ENCODE measurements around the gene EFCAB11.

Gene EFCAB11

GRCh38 chr14:89990218-89990617 lies 35.7 kb upstream of the EFCAB11 start:
- CTCF ChIA-PET = interaction anchor here (3.2 kb wide), 1 partner anchor 17 kb away, joined by 13 read pairs; no protein-coding TSS in a partner anchor
- WGBS (ENCODE audit: insufficient coverage) = no CpG with 5 or more reads among the region's 5 CpGs
- H3K9me3 ChIP-seq (ENCODE audit: control extremely low read depth in 1 of 5, control insufficient read depth in 4 of 5, insufficient read depth in 2 of 5, low read depth in 1 of 5, low read length in 4 of 5) = no peaks in the 10 kb centered on the region
- no peaks in the 10 kb centered on the region for H3K27me3 ChIP-seq (replicated peaks in 2 of 5; ENCODE audit: control insufficient read depth in 4 of 5, insufficient read depth in 5 of 5, low read length in 4 of 5)
- POLR2A ChIA-PET = no interaction called here
- peaks cover 20 to 63% (median 41%) of the 10 kb centered on the region in 4 experiments for H3K36me3 ChIP-seq (ENCODE audit: control insufficient read depth in 4 of 4, insufficient read depth in 4 of 4, low read length in 3 of 4)
- no peaks in the 10 kb centered on the region for H3K4me1 ChIP-seq (ENCODE audit: control extremely low read depth in 1 of 4, control insufficient read depth in 4 of 4, insufficient read depth in 4 of 4, low read length in 3 of 4)
- no peak overlapping the region for H3K4me3 ChIP-seq (ENCODE audit: control insufficient read depth in 1 of 7, extremely low read depth in 1 of 7, insufficient read depth in 4 of 7, low read depth in 2 of 7, low read length in 6 of 7)
- H3K27ac ChIP-seq (ENCODE audit: insufficient read depth in 1 of 2, low read depth in 1 of 2, low read length in 2 of 2, poor library complexity in 1 of 2, severe bottlenecking in 2 of 2) = no peak overlapping the region
- DNase-seq = no peak

GRCh38 chr14:89988787-89989186 lies 34.3 kb upstream of the EFCAB11 start:
- Histone ChIP-seq H3K27ac (ENCODE audit: insufficient read depth in 1 of 2, low read depth in 1 of 2, low read length in 2 of 2, poor library complexity in 1 of 2, severe bottlenecking in 2 of 2) (no peak overlapping the region), H3K27me3 (replicated peaks in 2 of 5; ENCODE audit: control insufficient read depth in 4 of 5, insufficient read depth in 5 of 5, low read length in 4 of 5) (no peaks in the 10 kb centered on the region), H3K4me3 (ENCODE audit: control insufficient read depth in 1 of 7, extremely low read depth in 1 of 7, insufficient read depth in 4 of 7, low read depth in 2 of 7, low read length in 6 of 7) (no peak overlapping the region), H3K4me1 (ENCODE audit: control extremely low read depth in 1 of 4, control insufficient read depth in 4 of 4, insufficient read depth in 4 of 4, low read length in 3 of 4) (no peaks in the 10 kb centered on the region), H3K9me3 (ENCODE audit: control extremely low read depth in 1 of 5, control insufficient read depth in 4 of 5, insufficient read depth in 2 of 5, low read depth in 1 of 5, low read length in 4 of 5) (no peaks in the 10 kb centered on the region), H3K36me3 (ENCODE audit: control insufficient read depth in 4 of 4, insufficient read depth in 4 of 4, low read length in 3 of 4) (peaks cover 14 to 62% (median 38%) of the 10 kb centered on the region in 4 experiments)
- POLR2A ChIA-PET = interaction anchor here (0.6 kb wide), 1 partner anchor 699 kb away, joined by 3 read pairs; no protein-coding TSS in a partner anchor
- no CpG with 5 or more reads among the region's 5 CpGs for WGBS (ENCODE audit: insufficient coverage)
- CTCF ChIA-PET = interaction anchor here (3.2 kb wide), 1 partner anchor 15 kb away, joined by 13 read pairs; no protein-coding TSS in a partner anchor
- DNase-seq = no peak

- Histone ChIP-seq H3K4me3 (ENCODE audit: control insufficient read depth in 1 of 7, extremely low read depth in 1 of 7, insufficient read depth in 4 of 7, low read depth in 2 of 7, low read length in 6 of 7) (no peak overlapping the region), H3K4me1 (ENCODE audit: control extremely low read depth in 1 of 4, control insufficient read depth in 4 of 4, insufficient read depth in 4 of 4, low read length in 3 of 4) (no peaks in the 10 kb centered on the region), H3K27ac (ENCODE audit: insufficient read depth in 1 of 2, low read depth in 1 of 2, low read length in 2 of 2, poor library complexity in 1 of 2, severe bottlenecking in 2 of 2) (no peak overlapping the region), H3K36me3 (ENCODE audit: control insufficient read depth in 4 of 4, insufficient read depth in 4 of 4, low read length in 3 of 4) (peaks cover 10 to 60% (median 32%) of the 10 kb centered on the region in 4 experiments), H3K9me3 (ENCODE audit: control extremely low read depth in 1 of 5, control insufficient read depth in 4 of 5, insufficient read depth in 2 of 5, low read depth in 1 of 5, low read length in 4 of 5) (no peaks in the 10 kb centered on the region), H3K27me3 (replicated peaks in 2 of 5; ENCODE audit: control insufficient read depth in 4 of 5, insufficient read depth in 5 of 5, low read length in 4 of 5) (no peaks in the 10 kb centered on the region)
- ChIA-PET POLR2A (no interaction called here), CTCF (interaction anchor here (2.5 to 3.2 kb wide), 2 partner anchors 14 kb away, joined by 9 to 13 read pairs; no protein-coding TSS in a partner anchor)
- DNase-seq = no peak
Observed at GRCh38 chr14:89987161-89987475, 32.6 kb upstream of the EFCAB11 start.

GRCh38 chr14:89986462-89987160 lies 32.1 kb upstream of the EFCAB11 start:
- Histone ChIP-seq H3K36me3 (ENCODE audit: control insufficient read depth in 4 of 4, insufficient read depth in 4 of 4, low read length in 3 of 4) (peaks cover 14 to 64% (median 36%) of the 10 kb centered on the region in 4 experiments), H3K4me1 (ENCODE audit: control extremely low read depth in 1 of 4, control insufficient read depth in 4 of 4, insufficient read depth in 4 of 4, low read length in 3 of 4) (no peaks in the 10 kb centered on the region), H3K4me3 (ENCODE audit: control insufficient read depth in 1 of 7, extremely low read depth in 1 of 7, insufficient read depth in 4 of 7, low read depth in 2 of 7, low read length in 6 of 7) (no peak overlapping the region), H3K27ac (ENCODE audit: insufficient read depth in 1 of 2, low read depth in 1 of 2, low read length in 2 of 2, poor library complexity in 1 of 2, severe bottlenecking in 2 of 2) (no peak overlapping the region), H3K27me3 (replicated peaks in 2 of 5; ENCODE audit: control insufficient read depth in 4 of 5, insufficient read depth in 5 of 5, low read length in 4 of 5) (no peaks in the 10 kb centered on the region), H3K9me3 (ENCODE audit: control extremely low read depth in 1 of 5, control insufficient read depth in 4 of 5, insufficient read depth in 2 of 5, low read depth in 1 of 5, low read length in 4 of 5) (no peaks in the 10 kb centered on the region)
- 100% methylated on average over 1 of the region's 5 CpGs for WGBS (ENCODE audit: insufficient coverage)
- CTCF ChIA-PET = interaction anchor here (2.5 kb wide), 1 partner anchor 13 kb away, joined by 9 read pairs; no protein-coding TSS in a partner anchor
- DNase-seq = no peak
- POLR2A ChIA-PET = no interaction called here

GRCh38 chr14:89983375-89983774 lies 28.8 kb upstream of the EFCAB11 start:
- no peaks in the 10 kb centered on the region for H3K4me1 ChIP-seq (ENCODE audit: control extremely low read depth in 1 of 4, control insufficient read depth in 4 of 4, insufficient read depth in 4 of 4, low read length in 3 of 4)
- WGBS (ENCODE audit: insufficient coverage) = 100% methylated on average over 2 of the region's 2 CpGs
- no peaks in the 10 kb centered on the region for H3K9me3 ChIP-seq (ENCODE audit: control extremely low read depth in 1 of 5, control insufficient read depth in 4 of 5, insufficient read depth in 2 of 5, low read depth in 1 of 5, low read length in 4 of 5)
- H3K27ac ChIP-seq (ENCODE audit: insufficient read depth in 1 of 2, low read depth in 1 of 2, low read length in 2 of 2, poor library complexity in 1 of 2, severe bottlenecking in 2 of 2) = no peak overlapping the region
- H3K27me3 ChIP-seq (replicated peaks in 2 of 5; ENCODE audit: control insufficient read depth in 4 of 5, insufficient read depth in 5 of 5, low read length in 4 of 5) = no peaks in the 10 kb centered on the region
- no peak for DNase-seq
- no peak overlapping the region for H3K4me3 ChIP-seq (ENCODE audit: control insufficient read depth in 1 of 7, extremely low read depth in 1 of 7, insufficient read depth in 4 of 7, low read depth in 2 of 7, low read length in 6 of 7)
- ChIA-PET POLR2A (interaction anchor here (0.6 kb wide), 1 partner anchor 16 kb away, joined by 3 read pairs; no protein-coding TSS in a partner anchor), CTCF (no interaction called here)
- peaks cover 17 to 72% (median 39%) of the 10 kb centered on the region in 4 experiments for H3K36me3 ChIP-seq (ENCODE audit: control insufficient read depth in 4 of 4, insufficient read depth in 4 of 4, low read length in 3 of 4)

GRCh38 chr14:89978656-89979055 lies 24.1 kb upstream of the EFCAB11 start:
- Histone ChIP-seq H3K27me3 (replicated peaks in 2 of 5; ENCODE audit: control insufficient read depth in 4 of 5, insufficient read depth in 5 of 5, low read length in 4 of 5) (no peaks in the 10 kb centered on the region), H3K36me3 (ENCODE audit: control insufficient read depth in 4 of 4, insufficient read depth in 4 of 4, low read length in 3 of 4) (peaks cover 12 to 65% (median 44%) of the 10 kb centered on the region in 4 experiments), H3K4me1 (ENCODE audit: control extremely low read depth in 1 of 4, control insufficient read depth in 4 of 4, insufficient read depth in 4 of 4, low read length in 3 of 4) (no peaks in the 10 kb centered on the region), H3K9me3 (ENCODE audit: control extremely low read depth in 1 of 5, control insufficient read depth in 4 of 5, insufficient read depth in 2 of 5, low read depth in 1 of 5, low read length in 4 of 5) (no peaks in the 10 kb centered on the region), H3K27ac (ENCODE audit: insufficient read depth in 1 of 2, low read depth in 1 of 2, low read length in 2 of 2, poor library complexity in 1 of 2, severe bottlenecking in 2 of 2) (no peak overlapping the region), H3K4me3 (ENCODE audit: control insufficient read depth in 1 of 7, extremely low read depth in 1 of 7, insufficient read depth in 4 of 7, low read depth in 2 of 7, low read length in 6 of 7) (no peak overlapping the region)
- CTCF ChIA-PET = interaction anchor here (1.2 to 1.7 kb wide), 3 partner anchors 19 to 258 kb away, joined by 3 to 5 read pairs (median 3); no protein-coding TSS in a partner anchor
- POLR2A ChIA-PET = no interaction called here
- DNase-seq = no peak
- WGBS (ENCODE audit: insufficient coverage) = no CpG with 5 or more reads among the region's 4 CpGs

GRCh38 chr14:89977668-89978067 lies 23.1 kb upstream of the EFCAB11 start:
- DNase-seq = no peak
- WGBS (ENCODE audit: insufficient coverage) = 96% methylated on average over 3 of the region's 4 CpGs
- Histone ChIP-seq H3K27me3 (replicated peaks in 2 of 5; ENCODE audit: control insufficient read depth in 4 of 5, insufficient read depth in 5 of 5, low read length in 4 of 5) (no peaks in the 10 kb centered on the region), H3K36me3 (ENCODE audit: control insufficient read depth in 4 of 4, insufficient read depth in 4 of 4, low read length in 3 of 4) (peaks cover 15 to 64% (median 45%) of the 10 kb centered on the region in 4 experiments), H3K4me3 (ENCODE audit: control insufficient read depth in 1 of 7, extremely low read depth in 1 of 7, insufficient read depth in 4 of 7, low read depth in 2 of 7, low read length in 6 of 7) (no peak overlapping the region), H3K27ac (ENCODE audit: insufficient read depth in 1 of 2, low read depth in 1 of 2, low read length in 2 of 2, poor library complexity in 1 of 2, severe bottlenecking in 2 of 2) (no peak overlapping the region), H3K4me1 (ENCODE audit: control extremely low read depth in 1 of 4, control insufficient read depth in 4 of 4, insufficient read depth in 4 of 4, low read length in 3 of 4) (no peaks in the 10 kb centered on the region), H3K9me3 (ENCODE audit: control extremely low read depth in 1 of 5, control insufficient read depth in 4 of 5, insufficient read depth in 2 of 5, low read depth in 1 of 5, low read length in 4 of 5) (no peaks in the 10 kb centered on the region)
- ChIA-PET CTCF (interaction anchor here (1.0 to 1.7 kb wide), 4 partner anchors 14 to 38 kb away, joined by 3 to 5 read pairs (median 3); no protein-coding TSS in a partner anchor), POLR2A (no interaction called here)

Data from common myeloid progenitor, CD34-positive (primary cell).